GM12875 (cell line): ENCODE measurements around the gene FGF23.
"Not testable (repeated sequence)": the region's sequence is repeated elsewhere in the genome, so short reads cannot be mapped to it uniquely, and the experiment has no call there.

Source experiments
- H3K4me3 ChIP-seq: one replicate; pipeline ENCODE4 v1.5.1; 2011; ENCODE audit warnings: low read depth, low read length, control low read depth
- TF ChIP-seq, protein P1 (sequence below): IDR thresholded peaks from 2 replicates; pipeline ENCODE4 v1.5.1; 2011; ENCODE audit warnings: low read depth, mild to moderate bottlenecking, control low read depth, inconsistent platforms, low read length, moderate library complexity, borderline replicate concordance; ENCODE audit not compliant: insufficient read depth

Gene FGF23

DNA sequence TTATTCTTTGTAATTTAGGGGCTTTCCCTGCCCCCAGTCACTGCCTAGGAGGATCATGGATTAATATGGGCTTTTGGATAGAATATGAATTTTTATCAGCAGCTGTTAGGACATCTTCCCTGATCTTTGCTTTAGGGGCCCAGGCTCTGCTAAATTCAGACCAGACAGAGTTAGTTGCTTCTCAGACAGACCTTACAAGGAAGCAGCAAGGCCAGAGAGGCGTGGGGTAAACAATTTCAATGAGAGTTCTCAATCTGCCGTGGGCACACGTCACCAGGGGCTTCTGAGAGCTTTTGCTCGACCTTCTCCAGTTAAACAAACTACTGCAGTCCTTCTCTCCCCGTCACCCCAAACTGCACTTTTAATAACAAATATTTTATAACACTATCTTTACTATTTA is 38.4 kb upstream of the FGF23 start:
- H3K4me3 ChIP-seq: no peak overlapping the region
- TF ChIP-seq, protein P1, sequence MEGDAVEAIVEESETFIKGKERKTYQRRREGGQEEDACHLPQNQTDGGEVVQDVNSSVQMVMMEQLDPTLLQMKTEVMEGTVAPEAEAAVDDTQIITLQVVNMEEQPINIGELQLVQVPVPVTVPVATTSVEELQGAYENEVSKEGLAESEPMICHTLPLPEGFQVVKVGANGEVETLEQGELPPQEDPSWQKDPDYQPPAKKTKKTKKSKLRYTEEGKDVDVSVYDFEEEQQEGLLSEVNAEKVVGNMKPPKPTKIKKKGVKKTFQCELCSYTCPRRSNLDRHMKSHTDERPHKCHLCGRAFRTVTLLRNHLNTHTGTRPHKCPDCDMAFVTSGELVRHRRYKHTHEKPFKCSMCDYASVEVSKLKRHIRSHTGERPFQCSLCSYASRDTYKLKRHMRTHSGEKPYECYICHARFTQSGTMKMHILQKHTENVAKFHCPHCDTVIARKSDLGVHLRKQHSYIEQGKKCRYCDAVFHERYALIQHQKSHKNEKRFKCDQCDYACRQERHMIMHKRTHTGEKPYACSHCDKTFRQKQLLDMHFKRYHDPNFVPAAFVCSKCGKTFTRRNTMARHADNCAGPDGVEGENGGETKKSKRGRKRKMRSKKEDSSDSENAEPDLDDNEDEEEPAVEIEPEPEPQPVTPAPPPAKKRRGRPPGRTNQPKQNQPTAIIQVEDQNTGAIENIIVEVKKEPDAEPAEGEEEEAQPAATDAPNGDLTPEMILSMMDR: no peak

DNA sequence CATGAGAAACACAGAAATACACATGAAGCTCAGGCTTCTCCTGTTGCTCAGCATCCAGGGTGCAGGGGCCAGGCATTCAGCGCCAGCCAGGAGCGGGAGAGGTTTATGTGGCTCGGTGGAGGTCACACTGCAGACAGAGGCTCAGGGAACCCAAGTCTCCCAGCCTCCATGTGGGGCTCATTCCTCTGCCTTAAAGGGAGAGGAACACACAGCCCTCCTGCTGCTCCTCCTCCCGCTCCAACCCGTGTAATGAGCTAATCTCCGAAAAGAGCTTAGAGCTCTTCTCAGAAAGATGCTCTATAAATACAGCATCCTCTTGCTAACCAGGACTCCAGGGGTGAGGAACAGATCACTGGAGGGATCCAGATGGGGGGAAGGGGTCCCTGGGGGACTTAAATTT is 37.9 kb upstream of the FGF23 start:
- no peak overlapping the region for H3K4me3 ChIP-seq
- TF ChIP-seq, protein P1: no peak

DNA sequence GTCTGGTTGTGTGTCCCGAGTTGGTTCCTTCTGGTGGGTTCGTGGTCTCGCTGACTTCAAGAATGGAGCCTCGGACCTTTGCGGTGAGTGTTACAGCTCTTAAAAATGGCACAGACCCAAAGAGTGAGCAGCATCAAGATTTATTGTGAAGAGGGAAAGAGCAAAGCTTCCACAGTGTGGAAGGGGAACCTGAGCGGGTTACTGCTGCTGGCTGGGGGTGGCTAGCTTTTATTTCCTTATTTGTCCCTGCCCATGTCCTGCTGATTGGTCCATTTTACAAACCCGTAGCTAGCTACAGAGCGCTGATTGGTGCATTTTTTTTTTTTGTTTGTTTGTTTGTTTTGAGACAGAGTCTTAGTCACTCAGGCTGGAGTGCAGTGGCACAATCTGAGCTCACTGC is 36.8 kb upstream of the FGF23 start:
- TF ChIP-seq, protein P1: no peak
- H3K4me3 ChIP-seq: no peak overlapping the region

DNA sequence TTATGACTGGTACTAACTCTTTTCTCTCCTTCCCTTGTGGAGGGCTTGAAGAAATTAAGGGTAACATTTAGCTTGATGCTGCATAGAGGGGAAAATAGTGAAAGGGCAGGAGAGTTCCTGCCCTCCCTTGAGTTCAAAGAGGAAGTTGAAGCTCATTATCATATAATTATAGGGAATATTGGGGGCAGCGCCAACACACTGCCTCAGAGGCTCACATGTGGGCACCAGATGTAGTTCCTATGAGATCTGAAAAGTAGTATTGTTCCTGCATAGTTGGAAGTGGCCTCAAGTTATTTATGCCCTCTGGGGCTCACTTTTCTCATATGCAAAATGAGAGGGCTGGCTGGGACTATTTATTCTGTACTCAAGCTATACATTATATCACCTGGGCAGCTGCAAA is 33.0 kb upstream of the FGF23 start:
- TF ChIP-seq, protein P1: no peak
- no peak overlapping the region for H3K4me3 ChIP-seq

DNA sequence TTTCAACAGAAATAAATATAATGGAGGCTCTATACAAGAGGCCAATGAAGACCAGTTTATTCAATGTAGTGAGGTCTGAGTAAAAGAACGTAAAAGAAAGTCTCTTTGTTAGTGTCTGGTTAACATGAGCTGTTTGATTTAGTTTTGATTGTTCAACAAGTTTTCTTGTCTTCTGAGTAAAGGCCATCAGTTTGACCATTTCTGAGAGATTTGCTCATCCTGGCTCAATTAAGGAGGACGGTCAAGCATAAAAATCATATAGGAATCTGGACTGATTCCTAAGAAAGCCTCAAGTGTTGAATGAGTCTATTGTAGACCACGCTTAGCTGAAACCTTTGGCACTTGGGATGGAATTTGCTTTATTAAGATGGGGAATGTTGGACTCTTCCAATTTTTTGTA is 32.5 kb upstream of the FGF23 start:
- TF ChIP-seq, protein P1: no peak
- no peak overlapping the region for H3K4me3 ChIP-seq

DNA sequence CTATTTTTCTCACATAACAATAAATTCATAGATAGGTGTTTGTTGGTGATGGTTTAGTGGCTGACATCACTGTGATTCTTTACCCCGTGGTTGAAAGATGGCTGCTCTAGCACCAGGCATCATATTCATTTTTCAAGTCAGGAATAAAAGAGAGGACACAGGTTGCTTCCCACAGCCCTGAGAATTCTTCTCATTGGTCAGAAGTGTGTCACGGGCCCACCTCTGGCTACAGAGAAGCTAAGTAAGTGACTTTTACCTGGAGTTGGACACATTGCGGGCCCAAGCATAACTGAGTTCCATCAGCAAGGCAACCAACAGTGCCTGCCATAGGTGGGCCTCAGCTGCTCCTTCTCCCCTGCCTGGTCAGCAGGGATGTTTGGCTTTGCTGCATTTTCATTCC is 27.6 kb upstream of the FGF23 start:
- TF ChIP-seq, protein P1: no peak
- H3K4me3 ChIP-seq: no peak overlapping the region

DNA sequence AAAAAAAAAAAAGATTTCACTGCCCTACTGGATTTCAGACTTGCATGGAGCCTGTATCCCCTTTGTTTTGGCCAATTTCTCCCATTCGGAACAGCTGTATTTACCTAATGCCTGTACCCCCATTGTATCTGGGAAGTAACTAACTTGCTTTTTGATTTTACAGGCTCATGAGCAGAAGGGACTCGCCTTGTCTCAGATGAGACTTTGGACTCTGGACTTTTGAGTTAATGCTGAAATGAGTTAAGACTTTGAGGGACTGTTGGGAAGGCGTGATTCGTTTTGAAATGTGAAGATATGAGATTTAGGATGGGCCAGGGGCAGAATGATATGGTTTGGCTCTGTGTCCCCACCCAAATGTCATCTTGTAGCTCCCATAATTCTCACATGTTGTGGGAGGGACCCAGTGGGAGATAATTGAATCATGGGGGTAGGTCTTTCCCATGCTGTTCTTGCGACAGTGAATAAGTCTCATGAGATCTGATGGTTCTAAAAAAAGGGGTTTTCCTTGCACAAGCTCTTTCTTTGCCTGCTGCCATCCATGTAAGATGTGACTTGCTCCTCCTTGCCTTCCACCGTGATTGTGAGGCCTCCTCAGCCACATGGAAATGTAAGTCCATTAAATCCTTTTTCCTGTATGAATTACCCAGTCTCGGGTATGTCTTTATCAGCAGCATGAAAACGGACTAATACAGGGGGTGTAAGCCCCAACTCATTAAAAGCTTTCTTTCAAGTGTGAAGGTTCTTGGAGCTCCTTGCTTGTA is 25.5 kb upstream of the FGF23 start:
- H3K4me3 ChIP-seq: not testable (repeated sequence)
